ENCODE data around the gene INTS1.

Gene INTS1

DNA sequence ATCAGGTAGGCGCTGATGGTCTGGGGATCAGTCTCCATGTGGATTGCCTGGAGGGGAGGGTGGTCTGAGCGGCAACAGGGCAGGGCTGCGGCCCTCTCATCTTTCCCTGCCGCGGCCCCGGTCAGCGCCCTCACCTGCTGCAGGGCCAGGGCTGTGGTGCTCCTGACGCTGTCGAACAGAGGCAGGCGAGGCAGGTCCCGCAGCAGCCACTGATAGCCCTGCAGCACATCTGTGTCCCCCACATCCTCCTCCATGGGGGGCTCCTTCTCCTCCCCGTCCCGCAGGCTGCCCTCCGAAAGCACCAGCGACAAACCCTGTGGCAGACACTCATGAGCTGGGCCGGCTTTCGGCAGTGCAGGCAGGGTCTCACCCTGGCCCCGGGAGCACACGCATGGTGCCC is 19.0 kb downstream of the INTS1 start:
- H3K36me3 ChIP-seq (ENCODE audit: control insufficient read depth, insufficient read depth, low read length): no peaks in the 10 kb centered on the region
- no peak overlapping the region for H3K4me2 ChIP-seq (ENCODE audit: low read length)
- no peaks in the 10 kb centered on the region for H3K27me3 ChIP-seq (ENCODE audit: control insufficient read depth, insufficient read depth, low read length)
- TF ChIP-seq, protein P1, sequence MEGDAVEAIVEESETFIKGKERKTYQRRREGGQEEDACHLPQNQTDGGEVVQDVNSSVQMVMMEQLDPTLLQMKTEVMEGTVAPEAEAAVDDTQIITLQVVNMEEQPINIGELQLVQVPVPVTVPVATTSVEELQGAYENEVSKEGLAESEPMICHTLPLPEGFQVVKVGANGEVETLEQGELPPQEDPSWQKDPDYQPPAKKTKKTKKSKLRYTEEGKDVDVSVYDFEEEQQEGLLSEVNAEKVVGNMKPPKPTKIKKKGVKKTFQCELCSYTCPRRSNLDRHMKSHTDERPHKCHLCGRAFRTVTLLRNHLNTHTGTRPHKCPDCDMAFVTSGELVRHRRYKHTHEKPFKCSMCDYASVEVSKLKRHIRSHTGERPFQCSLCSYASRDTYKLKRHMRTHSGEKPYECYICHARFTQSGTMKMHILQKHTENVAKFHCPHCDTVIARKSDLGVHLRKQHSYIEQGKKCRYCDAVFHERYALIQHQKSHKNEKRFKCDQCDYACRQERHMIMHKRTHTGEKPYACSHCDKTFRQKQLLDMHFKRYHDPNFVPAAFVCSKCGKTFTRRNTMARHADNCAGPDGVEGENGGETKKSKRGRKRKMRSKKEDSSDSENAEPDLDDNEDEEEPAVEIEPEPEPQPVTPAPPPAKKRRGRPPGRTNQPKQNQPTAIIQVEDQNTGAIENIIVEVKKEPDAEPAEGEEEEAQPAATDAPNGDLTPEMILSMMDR (IDR thresholded peaks at IDR 0.05): no peak
- H3K9me3 ChIP-seq (ENCODE audit: control insufficient read depth, low read length): no peaks in the 10 kb centered on the region
- no peak overlapping the region for H3K4me3 ChIP-seq (ENCODE audit: low read depth, low read length)
- no peaks in the 10 kb centered on the region for H3K79me2 ChIP-seq
- H3K27ac ChIP-seq: no peak overlapping the region
- no peak overlapping the region for H2AFZ ChIP-seq
- H3K9ac ChIP-seq: no peak overlapping the region
- H3K4me1 ChIP-seq: no peaks in the 10 kb centered on the region

DNA sequence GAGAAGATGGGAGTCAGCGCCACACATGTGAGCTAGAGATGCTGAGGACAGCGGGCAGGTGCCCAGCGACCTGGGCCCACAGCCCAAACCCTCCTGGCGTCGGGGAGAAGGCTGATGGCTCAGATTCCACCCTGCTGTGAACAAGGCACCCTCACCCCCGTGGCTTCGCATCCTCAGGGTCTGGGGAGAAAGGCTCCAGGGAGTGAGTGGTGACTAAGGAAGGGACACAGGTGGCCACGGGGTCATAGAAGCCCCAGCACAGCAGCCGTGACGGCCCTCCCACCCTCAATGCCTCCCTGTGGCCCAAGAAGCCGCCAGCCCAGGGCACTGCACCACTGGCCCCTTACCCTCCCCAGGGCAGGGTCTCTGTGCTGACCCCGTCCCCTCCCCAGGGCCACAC is 19.6 kb downstream of the INTS1 start:
- TF ChIP-seq, protein P1 (IDR thresholded peaks at IDR 0.05): no peak
- Histone ChIP-seq H3K9ac (no peak overlapping the region), H3K27ac (no peak overlapping the region), H3K9me3 (ENCODE audit: control insufficient read depth, low read length) (no peaks in the 10 kb centered on the region), H3K36me3 (ENCODE audit: control insufficient read depth, insufficient read depth, low read length) (no peaks in the 10 kb centered on the region), H3K79me2 (no peaks in the 10 kb centered on the region), H3K4me2 (ENCODE audit: low read length) (no peak overlapping the region), H3K4me3 (ENCODE audit: low read depth, low read length) (no peak overlapping the region), H3K4me1 (no peaks in the 10 kb centered on the region), H3K27me3 (ENCODE audit: control insufficient read depth, insufficient read depth, low read length) (no peaks in the 10 kb centered on the region), H2AFZ (no peak overlapping the region)

DNA sequence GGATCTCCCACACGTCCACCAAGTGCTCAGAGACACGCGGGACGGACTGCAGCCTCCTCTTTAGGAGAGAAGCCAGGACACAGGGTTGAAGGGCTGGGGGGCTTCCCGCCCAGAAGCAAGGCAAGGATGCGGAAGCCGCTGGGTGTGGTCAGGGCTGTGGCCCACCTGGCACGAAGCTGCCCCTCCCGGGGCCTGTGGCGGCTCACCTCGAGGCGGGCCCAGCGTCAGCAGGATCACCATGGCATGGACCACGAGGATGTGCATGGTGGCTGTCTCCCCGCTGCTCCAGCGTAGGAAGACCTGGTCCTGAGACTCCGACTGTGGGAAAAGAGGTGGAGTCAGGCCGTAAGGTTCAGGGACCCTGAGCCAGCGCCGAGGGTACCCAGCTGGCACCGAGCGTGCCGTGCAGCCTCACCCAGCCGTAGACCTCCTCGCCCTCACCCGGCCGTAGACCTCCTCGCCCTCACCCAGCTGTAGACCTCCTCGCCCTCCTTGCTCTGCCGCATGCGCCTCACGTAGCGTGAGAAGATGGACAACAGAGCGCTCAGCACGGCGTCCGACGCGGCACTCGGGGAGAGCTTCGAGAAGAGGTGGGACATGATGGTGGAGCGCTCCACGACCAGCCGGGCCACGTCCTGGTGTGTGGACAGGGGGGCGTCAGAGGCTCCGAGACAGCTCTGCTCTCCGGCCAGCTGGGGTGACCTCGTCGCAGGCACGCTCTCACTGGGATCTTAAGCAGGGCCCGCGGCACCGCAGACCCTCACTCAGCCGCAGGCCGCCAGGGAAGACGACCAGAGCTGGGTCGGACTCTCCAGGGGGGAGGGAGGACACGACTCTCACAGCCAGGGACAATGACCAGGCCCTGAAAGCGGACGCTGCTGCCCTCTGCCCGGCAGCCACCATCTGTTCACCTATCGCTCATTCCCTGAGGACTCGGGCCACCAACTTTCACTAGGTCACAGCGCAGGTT is 20.4 kb downstream of the INTS1 start:
- TF ChIP-seq, protein P1 (IDR thresholded peaks at IDR 0.05): no peak
- no peak overlapping the region for H2AFZ ChIP-seq
- no peak overlapping the region for H3K4me2 ChIP-seq (ENCODE audit: low read length)
- no peak overlapping the region for H3K27ac ChIP-seq
- no peaks in the 10 kb centered on the region for H3K27me3 ChIP-seq (ENCODE audit: control insufficient read depth, insufficient read depth, low read length)
- no peaks in the 10 kb centered on the region for H3K4me1 ChIP-seq
- no peaks in the 10 kb centered on the region for H3K79me2 ChIP-seq
- no peaks in the 10 kb centered on the region for H3K9me3 ChIP-seq (ENCODE audit: control insufficient read depth, low read length)
- H3K4me3 ChIP-seq (ENCODE audit: low read depth, low read length): no peak overlapping the region
- H3K36me3 ChIP-seq (ENCODE audit: control insufficient read depth, insufficient read depth, low read length): no peaks in the 10 kb centered on the region
- H3K9ac ChIP-seq: no peak overlapping the region

DNA sequence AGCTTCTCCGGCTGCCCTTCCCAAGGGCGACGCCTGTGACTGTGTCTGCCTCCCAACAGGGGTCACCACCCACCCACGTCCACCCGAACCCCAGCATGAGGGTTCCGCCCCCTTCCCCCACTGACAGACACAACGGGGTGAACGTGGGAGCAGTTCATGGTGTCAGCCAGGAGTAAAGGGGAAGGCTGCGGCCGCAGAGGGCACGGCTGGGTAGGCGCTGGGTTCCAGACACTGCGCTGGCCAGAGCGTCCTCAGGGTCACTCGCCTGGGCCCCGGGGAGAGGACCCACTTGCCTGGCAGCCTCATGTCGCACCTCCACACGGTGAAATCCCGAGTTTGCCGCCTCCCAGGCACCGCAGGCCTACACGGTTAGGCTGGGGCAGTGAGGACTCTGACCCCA is 21.1 kb downstream of the INTS1 start:
- Histone ChIP-seq H2AFZ (no peak overlapping the region), H3K9me3 (ENCODE audit: control insufficient read depth, low read length) (no peaks in the 10 kb centered on the region), H3K27me3 (ENCODE audit: control insufficient read depth, insufficient read depth, low read length) (no peaks in the 10 kb centered on the region), H3K27ac (no peak overlapping the region), H3K4me2 (ENCODE audit: low read length) (no peak overlapping the region), H3K9ac (no peak overlapping the region), H3K79me2 (no peaks in the 10 kb centered on the region), H3K4me3 (ENCODE audit: low read depth, low read length) (no peak overlapping the region), H3K36me3 (ENCODE audit: control insufficient read depth, insufficient read depth, low read length) (no peaks in the 10 kb centered on the region), H3K4me1 (no peaks in the 10 kb centered on the region)
- TF ChIP-seq, protein P1 (IDR thresholded peaks at IDR 0.05): no peak

DNA sequence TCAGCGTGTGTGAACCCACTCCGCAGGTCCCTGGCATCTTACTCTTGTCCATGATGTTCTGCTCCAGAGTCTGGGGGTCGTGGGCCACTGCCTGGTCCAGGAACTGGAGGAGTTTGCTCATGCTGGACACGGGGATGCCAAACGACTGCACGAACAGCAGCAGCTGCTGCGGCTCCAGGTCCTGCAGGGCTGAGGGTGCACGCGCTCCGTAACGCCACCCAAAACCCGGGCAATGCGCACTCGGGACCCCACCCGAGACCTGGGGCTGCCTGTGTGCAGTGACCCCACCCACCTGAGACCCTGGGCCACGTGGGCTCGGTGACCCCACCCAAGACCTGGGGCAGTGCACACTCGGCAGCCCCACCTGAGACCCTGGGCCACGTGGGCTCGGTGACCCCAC is 22.9 kb downstream of the INTS1 start:
- Histone ChIP-seq H3K4me1 (no peaks in the 10 kb centered on the region), H3K9ac (no peak overlapping the region), H3K4me3 (ENCODE audit: low read depth, low read length) (no peak overlapping the region), H3K27ac (no peak overlapping the region), H3K36me3 (ENCODE audit: control insufficient read depth, insufficient read depth, low read length) (no peaks in the 10 kb centered on the region), H2AFZ (no peak overlapping the region), H3K27me3 (ENCODE audit: control insufficient read depth, insufficient read depth, low read length) (no peaks in the 10 kb centered on the region), H3K9me3 (ENCODE audit: control insufficient read depth, low read length) (no peaks in the 10 kb centered on the region), H3K4me2 (ENCODE audit: low read length) (no peak overlapping the region), H3K79me2 (no peaks in the 10 kb centered on the region)
- TF ChIP-seq, protein P1 (IDR thresholded peaks at IDR 0.05): no peak

All from parathyroid adenoma (tissue), 2 donors.